T-helper 9 cell (primary cell): ENCODE data around the gene EAPP.
"Not testable (repeated sequence)": the region's sequence is repeated elsewhere in the genome, so short reads cannot be mapped to it uniquely, and the experiment has no call there.

Experiments
- DNase-seq: peaks from one replicate; pipeline ENCODE4 v3.0.0-alpha.2; 2020

The EAPP gene

DNA sequence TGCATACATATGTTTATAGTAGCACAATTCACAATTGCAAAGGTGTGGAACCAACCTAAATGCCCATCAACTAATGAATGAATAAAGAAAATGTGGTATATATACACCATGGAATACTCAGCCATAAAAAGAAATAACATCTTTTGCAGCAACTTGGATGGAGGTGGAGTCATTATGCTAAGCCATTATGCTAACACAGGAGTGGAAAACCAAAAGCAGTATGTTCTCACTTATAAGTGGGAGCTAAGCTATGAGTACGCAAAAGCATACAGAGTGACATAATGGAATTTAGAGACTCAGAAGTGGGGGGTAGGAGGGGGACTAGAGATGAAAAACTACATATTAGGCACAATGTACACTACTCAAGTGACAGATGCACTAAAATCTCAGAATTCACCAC, 61.2 kb downstream of the EAPP start:
- DNase-seq = no peak

DNA sequence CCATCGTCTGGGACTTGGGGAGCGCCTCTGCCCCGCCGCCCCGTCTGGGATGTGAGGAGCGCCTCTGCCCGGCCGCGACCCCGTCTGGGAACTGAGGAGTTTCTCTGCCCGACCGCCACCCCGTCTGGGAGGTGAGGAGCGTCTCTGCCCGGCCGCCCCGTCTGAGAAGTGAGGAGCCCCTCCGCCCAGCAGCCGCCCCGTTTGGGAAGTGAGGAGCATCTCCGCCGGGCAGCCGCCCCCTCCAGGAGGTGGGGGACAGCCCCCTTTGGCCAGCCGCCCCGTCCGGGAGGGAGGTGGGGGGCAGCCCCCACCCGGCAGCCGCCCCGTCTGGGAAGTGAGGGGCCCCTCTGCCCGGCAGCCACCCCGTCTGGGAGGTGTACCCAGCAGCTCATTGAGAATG, 63.5 kb downstream of the EAPP start:
- not testable (repeated sequence) for DNase-seq

DNA sequence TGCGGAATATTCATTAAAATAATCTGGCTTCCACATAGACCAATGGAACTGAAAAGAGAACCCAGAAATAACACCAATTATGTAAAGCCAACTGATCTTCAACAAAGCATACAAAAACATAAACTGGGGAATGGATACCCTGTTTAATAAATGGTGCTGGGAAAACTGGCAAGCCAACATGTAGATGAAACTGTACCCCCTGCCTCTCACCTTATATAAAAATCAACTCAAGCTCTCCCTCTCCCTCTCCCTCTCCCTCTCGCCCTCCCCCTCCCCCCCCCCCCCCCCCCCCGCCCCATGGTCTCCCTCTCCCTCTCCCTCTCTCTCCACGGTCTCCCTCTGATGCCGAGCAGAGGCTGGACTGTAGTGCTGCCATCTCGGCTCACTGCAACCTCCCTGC, 64.3 kb downstream of the EAPP start:
- no peak for DNase-seq

DNA sequence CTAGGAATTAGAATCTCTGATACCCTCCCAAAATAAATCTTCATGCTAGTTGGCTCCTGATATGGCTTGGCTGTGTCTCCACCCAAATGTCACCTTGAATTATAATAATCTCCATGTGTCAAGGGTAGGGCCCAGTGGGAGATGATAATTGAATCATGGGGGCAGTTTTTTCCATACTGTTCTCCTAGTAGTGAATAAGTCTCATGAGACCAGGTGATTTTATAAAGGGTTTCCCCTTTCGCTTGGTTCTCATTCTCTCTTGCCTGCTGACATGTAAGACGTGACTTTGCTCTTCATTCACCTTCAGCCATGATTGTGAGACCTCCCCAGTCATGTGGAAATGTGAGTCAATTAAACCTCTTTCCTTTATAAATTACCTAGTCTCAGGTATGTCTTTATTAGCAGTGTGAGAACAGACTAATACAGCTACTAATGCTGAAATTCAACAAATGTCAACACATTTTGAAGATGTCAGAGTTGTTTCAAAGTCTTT, 65.3 kb downstream of the EAPP start:
- DNase-seq = no peak

DNA sequence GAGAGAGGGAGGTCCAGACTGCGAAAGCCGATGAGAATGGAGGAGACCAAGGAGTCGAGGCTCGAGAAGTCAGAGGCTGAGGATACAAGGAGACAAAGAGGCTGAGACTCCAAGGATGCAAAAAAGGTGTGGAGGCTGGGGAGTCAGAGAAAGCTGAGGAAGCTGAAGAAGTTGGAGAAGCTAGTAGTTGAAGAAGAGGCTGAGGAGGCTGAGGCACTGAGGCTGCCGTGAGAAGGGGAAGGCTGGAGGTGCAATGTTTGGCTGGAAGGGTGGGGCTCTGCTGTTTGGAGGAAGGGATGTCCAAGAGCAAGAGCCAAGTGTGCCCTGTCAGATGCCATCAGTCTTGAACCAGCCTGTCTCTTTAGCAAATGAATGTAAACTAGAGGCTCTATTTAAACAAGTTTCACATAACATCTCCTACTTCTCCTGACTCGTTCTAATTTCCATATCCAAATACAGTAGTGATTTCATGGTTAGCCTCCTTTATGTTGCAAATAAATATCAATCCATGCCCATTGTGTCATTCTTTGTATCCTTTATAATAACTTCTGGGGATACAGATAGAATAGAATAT, 66.7 kb downstream of the EAPP start:
- DNase-seq = no peak

DNA sequence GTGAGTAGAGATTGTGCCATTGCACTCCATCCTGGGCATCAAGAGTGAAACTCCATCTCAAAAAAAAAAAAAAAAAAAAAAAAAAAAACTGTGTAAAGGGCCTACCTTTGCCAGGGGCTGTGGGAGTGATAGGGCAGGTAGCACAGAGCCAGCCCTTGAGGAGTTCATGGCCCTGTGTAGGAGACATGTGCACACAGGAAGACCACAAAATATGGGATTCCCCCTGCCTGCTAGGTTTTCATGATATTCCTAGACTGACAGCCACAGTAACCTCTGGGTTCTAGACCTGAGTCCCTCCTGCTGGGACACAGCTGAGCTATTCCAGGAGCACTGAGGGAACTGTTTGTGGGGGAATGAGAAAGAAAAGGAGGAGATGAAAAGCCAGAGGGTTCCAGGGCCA, 69.2 kb downstream of the EAPP start:
- DNase-seq = no peak

DNA sequence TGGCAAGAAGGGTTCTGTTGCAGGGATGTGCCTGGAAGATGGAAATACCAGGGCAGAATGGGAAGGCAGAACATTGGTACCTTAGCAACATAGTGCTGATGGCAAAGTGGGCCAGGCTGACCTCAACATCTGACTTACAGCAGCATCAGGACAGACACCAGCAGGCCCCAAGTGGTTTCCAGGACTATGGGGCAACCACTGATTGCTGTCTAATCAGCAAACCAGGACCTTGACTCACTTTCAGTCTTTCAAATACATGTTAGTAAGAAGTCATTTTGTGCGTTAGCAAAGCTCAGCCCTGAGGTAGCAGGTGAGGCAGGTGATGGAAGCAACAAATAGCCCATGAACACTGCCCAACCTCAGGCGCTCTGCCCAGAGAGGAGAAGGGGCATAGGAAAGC, 72.8 kb downstream of the EAPP start:
- DNase-seq = no peak
